T-cell (primary cell): Measurements from ENCODE around the gene OR3A3. TPM values are rescaled to one million over a fixed set of nuclear protein-coding genes. Genes with fewer than 3 reads are reported as not detected.
"Not testable (repeated sequence)": the region's sequence is repeated elsewhere in the genome, so short reads cannot be mapped to it uniquely, and the experiment has no call there.

ENCODE experiments used
- ATAC-seq, 4 experiments: fragments of 200-7000 bp in 3 of 4; fragments of 150-1000 bp in 1 of 4; cut with Tn5 transposase; replicated peaks in 1 of 4; 1 replicate in 3 of 4; 2 replicates in 1 of 4; pipeline ENCODE4 v1.10.0; 2021; ENCODE audit warnings: moderate library complexity in 3 of 4, mild to moderate bottlenecking in 2 of 4, moderate number of reproducible peaks in 1 of 4
- CTCF ChIA-PET, 2 donors: fragments of 300-600 bp; sonication (Branson Sonifier 250); formaldehyde crosslinking; loops; one replicate each; lab custom pipeline; 2022; ENCODE audit warnings: antibody characterized with exemption in 2 of 2; lab: Charles Lee
- POLR2A ChIA-PET, 2 donors: fragments of 300-600 bp; sonication (Branson Sonifier 250); formaldehyde crosslinking; loops; one replicate each; lab custom pipeline; 2022; ENCODE audit warnings: antibody characterized with exemption in 2 of 2; lab: Charles Lee
- DNase-seq, 35 experiments: peaks; one replicate each; pipeline versions ENCODE4 v3.0.0 to v3.0.0-alpha.2; 2013 to 2023
- H3K27ac ChIP-seq: one replicate; pipeline ENCODE4 v1.5.1; 2013; ENCODE audit warnings: low read length
- H3K27me3 ChIP-seq, 2 experiments: replicated peaks in 1 of 2; 1 replicate in 1 of 2; 2 replicates in 1 of 2; pipeline versions ENCODE4 v1.6.1 to v1.7.0; 2013; ENCODE audit warnings: low read length in 1 of 2, mixed read lengths in 1 of 2; ENCODE audit not compliant: control insufficient read depth in 2 of 2, insufficient read depth in 2 of 2; ENCODE audit errors: extremely low read depth in 1 of 2
- H3K36me3 ChIP-seq, 2 donors: 1 replicate in 1 of 2; 2 replicates in 1 of 2; pipeline versions ENCODE4 v1.6.1 to v1.7.0; 2013; ENCODE audit warnings: low read length in 1 of 2; ENCODE audit not compliant: control insufficient read depth in 2 of 2, insufficient read depth in 1 of 2; ENCODE audit errors: extremely low read depth in 1 of 2
- H3K4me1 ChIP-seq, 2 experiments: 1 replicate in 1 of 2; 2 replicates in 1 of 2; pipeline versions ENCODE4 v1.6.1 to v1.7.0; 2013; ENCODE audit warnings: low read length in 2 of 2, mixed read lengths in 1 of 2; ENCODE audit not compliant: insufficient read depth in 2 of 2, control insufficient read depth in 1 of 2; ENCODE audit errors: extremely low read depth in 1 of 2
- H3K4me3 ChIP-seq, 2 donors: 1 replicate in 1 of 2; 2 replicates in 1 of 2; pipeline versions ENCODE4 v1.5.1 to v1.7.0; 2013; ENCODE audit warnings: mild to moderate bottlenecking in 2 of 2, low read length in 1 of 2, moderate library complexity in 1 of 2; ENCODE audit not compliant: control insufficient read depth in 1 of 2; ENCODE audit errors: extremely low read depth in 1 of 2
- H3K9me3 ChIP-seq: 2 replicates; pipeline ENCODE4 v1.7.0; 2013
- H3K27ac Mint-ChIP-seq, 2 donors: one replicate each; pipeline ENCODE4 v1.8.0; 2020 to 2021; ENCODE audit warnings: mild to moderate bottlenecking in 2 of 2, mixed read lengths in 2 of 2
- H3K27me3 Mint-ChIP-seq, 2 donors: one replicate each; pipeline ENCODE4 v1.8.0; 2021 to 2022; ENCODE audit warnings: mixed read lengths in 2 of 2
- H3K36me3 Mint-ChIP-seq: one replicate; pipeline ENCODE4 v1.8.0; 2021; ENCODE audit warnings: mixed read lengths
- H3K4me1 Mint-ChIP-seq, 3 donors: one replicate each; pipeline ENCODE4 v1.8.0; 2020 to 2022; ENCODE audit warnings: mixed read lengths in 3 of 3, mild to moderate bottlenecking in 1 of 3
- H3K4me3 Mint-ChIP-seq, 3 donors: one replicate each; pipeline ENCODE4 v1.8.0; 2020 to 2022; ENCODE audit warnings: mild to moderate bottlenecking in 3 of 3, mixed read lengths in 3 of 3, moderate library complexity in 3 of 3
- H3K9me3 Mint-ChIP-seq, 3 donors: one replicate each; pipeline ENCODE4 v1.8.0; 2020 to 2022; ENCODE audit warnings: mixed read lengths in 3 of 3
- WGBS: methylation state at CpG from one replicate; pipeline ENCODE4 v1.1.5; 2013; ENCODE audit warnings: missing lambda C conversion rate; ENCODE audit not compliant: insufficient coverage; 5-methylcytosine and 5-hydroxymethylcytosine counted together
- total RNA-seq, 35 experiments: library from RNA in 6 of 35; stranded (reverse) in 6 of 35; fragments of 120-200 nt in 1 of 35; gene quantifications; one replicate each; pipeline versions ENCODE4 v1.2.1 to v1.2.4 and lab custom pipeline; 2013 to 2026

Gene OR3A3
- total RNA-seq, 5 donors from 2014 or later (not counting 1 experiment from before 2014, with no cell fraction given): not detected

DNA sequence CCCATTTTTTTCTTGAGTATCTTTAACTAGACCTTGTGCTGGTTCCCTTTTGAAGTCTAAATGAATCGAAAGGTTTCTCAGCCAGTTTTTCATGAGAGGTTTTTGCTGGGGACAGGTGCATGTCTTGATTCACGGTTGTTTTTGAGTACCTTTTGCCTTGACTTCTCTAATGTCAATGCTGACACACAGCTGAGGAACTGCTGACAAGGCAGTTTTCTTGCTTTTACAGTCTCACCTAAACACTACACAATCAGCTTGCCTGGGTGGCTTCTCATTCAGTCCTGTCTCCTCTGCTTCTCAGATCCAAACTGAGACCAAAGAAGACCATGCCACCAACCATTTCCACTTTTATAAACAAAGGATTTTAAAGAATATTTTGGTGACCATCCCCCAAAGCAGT lies 7.1 kb downstream of the OR3A3 start:
- Histone ChIP-seq H3K27ac (no peak overlapping the region), H3K36me3 (no peaks in the 10 kb centered on the region), H3K4me1 (no peaks in the 10 kb centered on the region), H3K9me3 (no peaks in the 10 kb centered on the region), H3K4me3 (no peak overlapping the region), H3K27me3 (peaks cover 0 to 3% of the 10 kb centered on the region in 2 experiments)
- 80% methylated on average over 1 of the region's 2 CpGs for WGBS
- H3K27ac Mint-ChIP-seq: no peak overlapping the region
- ATAC-seq (no peak), DNase-seq (no peak)
- H3K36me3 Mint-ChIP-seq: no peaks in the 10 kb centered on the region
- peaks cover 13 to 26% of the 10 kb centered on the region in 2 donors for H3K27me3 Mint-ChIP-seq
- ChIA-PET CTCF (no interaction called here), POLR2A (no interaction called here)
- H3K4me1 Mint-ChIP-seq: no peaks in the 10 kb centered on the region
- H3K9me3 Mint-ChIP-seq: peaks cover 0 to 3% (median 0%) of the 10 kb centered on the region in 3 donors
- H3K4me3 Mint-ChIP-seq: no peak overlapping the region

DNA sequence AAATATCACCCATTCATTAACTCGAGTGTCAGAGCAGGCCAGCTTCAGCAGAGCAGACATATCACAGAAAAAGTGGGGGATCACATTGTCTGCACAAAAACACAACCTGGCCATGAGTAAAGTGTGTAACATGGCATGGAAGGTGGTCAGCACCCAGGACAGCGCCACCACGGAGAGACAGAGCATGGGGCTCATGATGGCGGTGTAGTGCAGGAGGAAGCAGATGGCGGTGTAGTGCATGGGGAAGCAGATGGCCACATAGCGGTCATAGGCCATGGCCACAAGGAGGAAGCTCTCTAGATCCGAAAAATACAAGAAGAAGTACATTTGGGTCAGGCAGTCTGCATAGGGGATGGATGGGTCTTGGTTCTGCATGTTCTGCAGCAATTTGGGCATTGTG lies 22.0 kb downstream of the OR3A3 start:
- H3K27me3 Mint-ChIP-seq: peaks cover 21 to 28% of the 10 kb centered on the region in 2 donors
- H3K36me3 Mint-ChIP-seq, H3K9me3 Mint-ChIP-seq, ATAC-seq, H3K36me3 ChIP-seq, H3K4me1 ChIP-seq, H3K9me3 ChIP-seq, POLR2A ChIA-PET, H3K27ac ChIP-seq, H3K4me3 Mint-ChIP-seq, H3K4me3 ChIP-seq, H3K27ac Mint-ChIP-seq, CTCF ChIA-PET, H3K4me1 Mint-ChIP-seq: not testable (repeated sequence)
- H3K27me3 ChIP-seq: peaks cover 0 to 11% of the 10 kb centered on the region in 2 experiments
- WGBS: 0% methylated on average over 3 of the region's 7 CpGs
- DNase-seq: peak in 9 of 35 experiments; percentile 0 to 23 (median 3)

DNA sequence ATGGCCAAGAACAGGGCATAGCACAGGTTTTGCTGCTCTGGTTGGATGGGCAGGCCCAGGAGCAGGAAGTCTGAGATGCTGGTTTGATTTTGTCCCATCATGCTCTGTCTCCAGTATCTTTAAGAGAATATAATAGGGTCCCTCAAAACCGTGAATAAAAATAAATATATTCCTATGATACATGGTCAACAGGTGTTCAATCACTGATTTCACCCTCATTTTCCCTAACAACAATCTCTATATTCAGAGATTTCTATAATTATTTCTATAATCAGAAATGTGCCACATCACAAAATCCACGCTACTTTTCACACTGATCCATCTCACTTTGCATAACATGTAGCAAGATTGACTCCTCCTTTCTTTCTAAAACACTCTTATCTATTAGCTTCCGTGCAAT lies 22.6 kb downstream of the OR3A3 start, which contains the start of gene OR1E2:
TSS of gene OR1E2 (minus strand) at position 101 of the 400 bp plus-strand sequence. CDS start at position 101, 0 bp downstream.
- Histone ChIP-seq H3K4me1 (no peaks in the 10 kb centered on the region), H3K27ac (no peak within 1 kb of the TSS), H3K4me3 (no peak within 1 kb of the TSS), H3K27me3 (peaks cover 0 to 11% of the 10 kb centered on the region in 2 experiments), H3K9me3 (no peaks in the 10 kb centered on the region), H3K36me3 (no peaks in the 10 kb centered on the region)
- CTCF ChIA-PET: no interaction called here
- POLR2A ChIA-PET: no interaction called here
- Mint-ChIP-seq H3K4me3 (no peak within 1 kb of the TSS), H3K4me1 (no peaks in the 10 kb centered on the region), H3K9me3 (peaks cover 7 to 9% (median 8%) of the 10 kb centered on the region in 3 donors), H3K27ac (no peak within 1 kb of the TSS), H3K36me3 (no peaks in the 10 kb centered on the region), H3K27me3 (peaks cover 17 to 29% of the 10 kb centered on the region in 2 donors)
- no peak for ATAC-seq
- DNase-seq: no peak
- 84% methylated on average over 2 of the region's 3 CpGs for WGBS

DNA sequence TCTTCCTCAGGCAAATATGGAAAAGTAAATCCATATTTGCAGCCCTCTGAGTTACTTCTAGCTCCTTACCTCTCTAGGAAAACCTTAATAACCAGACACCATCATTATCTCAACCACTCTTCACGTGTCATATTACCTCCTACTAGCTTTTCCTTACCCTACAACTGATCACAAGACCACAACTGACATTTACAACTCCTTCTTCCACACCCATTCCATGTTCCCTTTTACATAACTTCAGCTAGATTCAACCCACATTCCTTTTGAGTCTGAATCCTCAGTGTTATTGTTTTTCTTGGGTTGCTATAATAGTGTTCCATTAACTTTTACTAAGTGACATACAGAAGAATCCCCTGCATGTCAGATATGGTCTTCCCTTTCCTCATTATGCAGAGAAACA lies 27.2 kb downstream of the OR3A3 start:
- Mint-ChIP-seq H3K4me1 (no peaks in the 10 kb centered on the region), H3K4me3 (no peak overlapping the region), H3K27ac (no peak overlapping the region), H3K36me3 (no peaks in the 10 kb centered on the region), H3K9me3 (peaks cover 0 to under 1% (median 0%) of the 10 kb centered on the region in 3 donors), H3K27me3 (peaks cover 11 to 34% of the 10 kb centered on the region in 2 donors)
- no peaks in the 10 kb centered on the region for H3K36me3 ChIP-seq
- CTCF ChIA-PET: no interaction called here
- no peaks in the 10 kb centered on the region for H3K4me1 ChIP-seq
- no peak overlapping the region for H3K27ac ChIP-seq
- no peaks in the 10 kb centered on the region for H3K9me3 ChIP-seq
- ATAC-seq (no peak), DNase-seq (no peak)
- WGBS: 45% methylated on average over 1 of the region's 1 CpG
- no peak overlapping the region for H3K4me3 ChIP-seq
- peaks cover 0 to 9% of the 10 kb centered on the region in 2 experiments for H3K27me3 ChIP-seq
- POLR2A ChIA-PET: no interaction called here

DNA sequence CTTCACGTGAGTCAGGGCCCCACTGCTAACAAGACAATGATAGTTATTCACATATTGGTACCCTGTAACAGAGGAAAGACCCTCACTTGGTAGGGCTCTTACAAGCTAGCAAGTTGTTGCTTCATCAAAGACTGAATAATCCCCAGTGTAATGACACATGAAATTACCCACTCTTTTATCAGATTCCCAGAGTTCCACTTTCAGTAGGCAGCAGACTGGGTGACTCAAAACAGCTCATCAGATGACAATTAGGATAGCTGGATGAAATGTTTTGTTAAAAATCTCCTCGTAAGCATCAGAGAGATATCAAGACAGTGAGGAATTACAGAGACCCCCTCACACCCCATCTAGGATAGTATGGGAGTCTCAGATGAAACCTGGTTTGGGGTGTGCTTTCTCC lies 29.3 kb downstream of the OR3A3 start:
- CTCF ChIA-PET: no interaction called here
- H3K4me1 ChIP-seq: no peaks in the 10 kb centered on the region
- peaks cover 0 to 8% of the 10 kb centered on the region in 2 experiments for H3K27me3 ChIP-seq
- H3K27me3 Mint-ChIP-seq: peaks cover 17 to 37% of the 10 kb centered on the region in 2 donors
- no peak overlapping the region for H3K4me3 ChIP-seq
- no peak for ATAC-seq
- DNase-seq: no peak
- H3K4me3 Mint-ChIP-seq: no peak overlapping the region
- H3K9me3 ChIP-seq: no peaks in the 10 kb centered on the region
- H3K4me1 Mint-ChIP-seq: no peaks in the 10 kb centered on the region
- POLR2A ChIA-PET: no interaction called here
- no peaks in the 10 kb centered on the region for H3K36me3 ChIP-seq
- H3K27ac ChIP-seq: no peak overlapping the region
- H3K27ac Mint-ChIP-seq: no peak overlapping the region
- no CpG with 5 or more reads among the region's 2 CpGs for WGBS
- no peaks in the 10 kb centered on the region for H3K36me3 Mint-ChIP-seq
- H3K9me3 Mint-ChIP-seq: no peaks in the 10 kb centered on the region

DNA sequence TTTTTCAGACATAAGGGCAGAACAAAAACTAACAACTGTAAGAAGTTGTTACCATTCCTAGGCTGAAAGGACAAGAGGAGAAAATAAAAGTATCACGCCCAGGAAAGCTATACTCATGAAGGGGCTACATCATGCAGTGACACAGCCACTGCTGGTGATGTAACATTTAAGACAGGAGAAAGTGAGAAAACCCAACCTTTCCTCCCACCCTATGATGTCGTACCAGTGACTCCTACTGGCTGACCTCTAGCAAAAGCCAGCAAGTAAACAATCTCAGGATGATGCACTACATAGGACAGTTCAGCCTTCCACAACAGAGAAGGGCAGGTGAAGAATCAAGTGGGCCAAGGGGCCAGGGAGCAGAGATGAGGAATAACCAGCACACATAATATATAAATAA lies 36.5 kb downstream of the OR3A3 start:
- H3K9me3 ChIP-seq: no peaks in the 10 kb centered on the region
- H3K4me1 ChIP-seq: no peaks in the 10 kb centered on the region
- H3K36me3 ChIP-seq: no peaks in the 10 kb centered on the region
- no peaks in the 10 kb centered on the region for H3K36me3 Mint-ChIP-seq
- H3K9me3 Mint-ChIP-seq: peaks cover 0 to 3% (median 0%) of the 10 kb centered on the region in 3 donors
- H3K27me3 Mint-ChIP-seq: peaks cover 13 to 23% of the 10 kb centered on the region in 2 donors
- H3K27me3 ChIP-seq: peaks cover 0 to 5% of the 10 kb centered on the region in 2 experiments
- H3K27ac Mint-ChIP-seq: no peak overlapping the region
- ChIA-PET CTCF (no interaction called here), POLR2A (no interaction called here)
- ATAC-seq (peak in 1 of 4 experiments; percentile 37), DNase-seq (peak in 1 of 35 experiments; percentile 5)
- no peaks in the 10 kb centered on the region for H3K4me1 Mint-ChIP-seq
- no CpG with 5 or more reads among the region's 2 CpGs for WGBS
- H3K27ac ChIP-seq: no peak overlapping the region
- H3K4me3 ChIP-seq: no peak overlapping the region
- no peak overlapping the region for H3K4me3 Mint-ChIP-seq
